Activated CD4-positive, CD25-positive, alpha-beta regulatory T cell treated with anti-CD3 and anti-CD28 coated beads, Interleukin-2, amount 50 U/mL, for 16 hours (primary cell): ENCODE data around the gene KLF3.

Experiments used
- DNase-seq: peaks from one replicate; pipeline ENCODE4 v3.0.0-alpha.2; 2020; ENCODE audit warnings: low read depth, low spot score

Gene KLF3

DNA sequence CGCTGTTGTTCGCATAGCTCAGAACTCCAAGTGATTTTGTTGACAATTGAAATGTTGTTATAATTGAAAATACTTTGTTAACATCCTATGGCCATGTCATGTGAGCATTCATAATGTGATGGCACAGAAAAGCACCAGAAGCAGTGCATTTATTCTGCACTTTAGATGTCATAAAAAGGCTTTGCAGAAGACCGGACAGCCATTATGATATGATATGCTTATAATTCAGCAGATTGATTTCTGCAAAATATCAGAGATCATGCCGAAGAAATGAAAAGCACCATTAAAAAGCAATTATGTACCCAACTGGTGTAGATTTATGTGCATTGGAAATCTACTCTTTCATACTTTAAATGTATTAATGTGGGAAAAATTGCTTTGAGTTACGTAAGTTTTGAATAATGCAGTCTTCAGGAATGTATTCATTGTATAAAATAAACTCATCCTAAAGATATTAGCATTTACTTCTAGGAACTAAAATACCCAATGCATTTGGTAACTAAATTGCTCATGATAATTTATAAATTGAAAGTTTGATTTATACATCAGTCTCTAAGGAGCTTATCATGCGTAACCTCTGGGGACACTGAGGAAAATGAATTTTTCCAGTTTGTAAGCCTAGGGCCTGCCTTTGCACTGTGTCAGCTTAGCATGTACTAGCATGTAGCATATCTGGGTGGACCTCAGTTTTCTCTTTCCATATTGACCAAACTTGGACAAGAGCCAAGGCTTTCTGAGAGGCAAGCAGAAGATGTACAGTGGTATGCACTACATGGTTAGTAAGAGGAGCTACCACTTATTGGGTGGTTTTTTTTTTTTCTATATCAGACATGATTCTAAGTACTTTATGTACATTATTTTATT lies 75.2 kb downstream of the KLF3 start:
- no peak for DNase-seq

GRCh38 chr4:38740303-38740702 lies 76.3 kb downstream of the KLF3 start:
- DNase-seq, result no peak

GRCh38 chr4:38743866-38744265 lies 79.9 kb downstream of the KLF3 start:
- DNase-seq, result no peak

DNA sequence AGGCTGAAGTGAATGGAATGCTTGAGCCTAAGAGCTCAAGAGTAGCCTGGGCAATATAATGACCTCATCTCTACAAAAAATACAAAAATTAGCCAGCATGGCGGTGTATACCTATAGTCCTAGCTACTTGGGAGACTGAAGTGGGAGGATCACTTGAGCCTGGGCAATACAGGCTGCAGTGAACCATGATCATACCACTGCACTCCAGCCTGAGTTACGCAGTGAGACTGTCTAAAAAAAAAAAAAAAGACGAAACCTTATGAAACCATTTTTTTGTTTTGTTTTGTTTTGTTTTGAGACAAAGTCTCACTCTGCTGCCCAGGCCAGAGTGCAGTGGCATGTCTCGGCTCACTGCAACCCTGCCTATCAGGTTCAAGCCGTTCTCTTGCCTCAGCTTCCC lies 81.9 kb downstream of the KLF3 start:
- no peak for DNase-seq

DNA sequence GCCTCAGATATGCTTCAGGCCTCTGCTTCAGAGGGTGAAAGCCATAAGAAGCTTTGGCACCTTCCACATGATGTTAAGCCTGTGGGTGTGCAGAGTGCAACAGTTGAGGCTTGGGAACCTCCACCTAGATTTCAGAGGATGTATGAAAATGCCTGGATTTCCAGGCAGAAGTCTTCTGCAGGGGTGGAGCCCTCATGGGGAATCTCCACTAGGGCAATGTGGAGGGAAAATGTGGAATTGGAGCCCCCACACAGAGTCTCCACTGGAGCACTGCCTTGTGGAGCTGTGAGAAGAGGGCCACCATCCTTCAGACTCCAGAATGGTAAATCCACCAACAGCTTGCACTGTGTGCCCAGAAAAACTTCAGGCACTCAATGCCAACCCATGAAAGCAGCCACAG lies 83.6 kb downstream of the KLF3 start:
- DNase-seq, result no peak

GRCh38 chr4:38749336-38749735 lies 85.3 kb downstream of the KLF3 start:
- no peak for DNase-seq
